ENCODE results near the gene KCNK10.

The KCNK10 gene

DNA sequence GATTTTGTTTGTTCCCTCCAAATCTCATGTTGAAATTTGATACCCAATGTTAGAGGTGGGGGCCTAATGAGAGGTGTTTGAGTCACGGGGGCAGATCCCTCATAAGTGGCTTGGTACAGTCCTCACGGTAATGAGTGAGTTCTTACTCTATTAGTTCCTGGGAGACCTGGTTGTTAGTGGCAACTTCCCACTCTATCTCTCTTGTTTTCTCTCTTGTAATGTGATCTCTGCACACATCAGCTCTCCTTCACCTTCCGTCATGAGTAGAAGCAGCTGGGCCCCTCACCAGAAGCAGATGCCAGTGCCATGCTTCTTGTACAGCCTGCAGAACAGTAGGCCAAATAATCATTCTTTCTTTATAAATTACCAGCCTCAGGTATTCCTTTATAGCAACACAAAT, 29.6 kb upstream of the KCNK10 start:
- TF ChIP-seq, protein P1, sequence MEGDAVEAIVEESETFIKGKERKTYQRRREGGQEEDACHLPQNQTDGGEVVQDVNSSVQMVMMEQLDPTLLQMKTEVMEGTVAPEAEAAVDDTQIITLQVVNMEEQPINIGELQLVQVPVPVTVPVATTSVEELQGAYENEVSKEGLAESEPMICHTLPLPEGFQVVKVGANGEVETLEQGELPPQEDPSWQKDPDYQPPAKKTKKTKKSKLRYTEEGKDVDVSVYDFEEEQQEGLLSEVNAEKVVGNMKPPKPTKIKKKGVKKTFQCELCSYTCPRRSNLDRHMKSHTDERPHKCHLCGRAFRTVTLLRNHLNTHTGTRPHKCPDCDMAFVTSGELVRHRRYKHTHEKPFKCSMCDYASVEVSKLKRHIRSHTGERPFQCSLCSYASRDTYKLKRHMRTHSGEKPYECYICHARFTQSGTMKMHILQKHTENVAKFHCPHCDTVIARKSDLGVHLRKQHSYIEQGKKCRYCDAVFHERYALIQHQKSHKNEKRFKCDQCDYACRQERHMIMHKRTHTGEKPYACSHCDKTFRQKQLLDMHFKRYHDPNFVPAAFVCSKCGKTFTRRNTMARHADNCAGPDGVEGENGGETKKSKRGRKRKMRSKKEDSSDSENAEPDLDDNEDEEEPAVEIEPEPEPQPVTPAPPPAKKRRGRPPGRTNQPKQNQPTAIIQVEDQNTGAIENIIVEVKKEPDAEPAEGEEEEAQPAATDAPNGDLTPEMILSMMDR (conservative IDR thresholded peaks at IDR 0.05; ENCODE audit: low read depth, low read length): no peak
- DNase-seq (ENCODE audit: low read depth): no peak

DNA sequence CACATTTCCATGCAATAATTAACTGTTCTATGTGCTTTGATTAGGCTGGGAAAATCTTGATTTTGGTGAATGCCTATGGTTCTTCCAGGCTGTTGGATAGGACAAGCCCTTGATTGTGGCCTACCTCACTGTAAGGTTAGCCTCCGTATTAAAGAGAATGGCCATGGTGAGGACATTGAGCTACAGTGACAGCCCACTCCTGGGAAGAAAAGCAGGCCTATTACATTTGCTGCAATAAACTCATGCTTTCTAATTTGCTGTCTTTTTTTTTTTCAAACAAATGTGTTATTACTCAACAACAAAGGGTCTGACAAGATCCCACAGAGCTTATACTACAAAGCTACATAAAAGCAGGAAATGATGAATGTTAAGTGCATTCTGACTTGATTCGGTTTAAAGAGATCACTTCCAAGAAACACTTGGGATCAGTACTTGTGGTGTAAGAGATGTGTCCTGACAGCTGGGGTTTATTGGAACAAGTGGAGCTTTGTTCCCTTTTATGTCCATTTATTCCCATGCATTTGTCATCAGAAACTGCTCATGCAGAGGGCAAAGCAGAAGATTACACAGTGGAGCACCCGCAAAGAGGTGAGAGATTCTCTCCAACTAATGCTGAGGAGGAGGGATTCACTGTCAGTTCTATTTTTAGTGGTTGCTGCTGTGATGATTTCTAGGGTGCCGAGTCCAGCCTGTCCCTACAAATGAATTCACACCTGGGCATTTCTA, 29.1 kb upstream of the KCNK10 start:
- TF ChIP-seq, protein P1 (conservative IDR thresholded peaks at IDR 0.05; ENCODE audit: low read depth, low read length): no peak
- no peak for DNase-seq (ENCODE audit: low read depth)
- H3K4me3 ChIP-seq (ENCODE audit: low read depth, low read length): no peak overlapping the region

More for the DNA sequence above, 29.6 kb upstream of the KCNK10 start:
- H3K4me3 ChIP-seq (ENCODE audit: low read depth, low read length): no peak overlapping the region

DNA sequence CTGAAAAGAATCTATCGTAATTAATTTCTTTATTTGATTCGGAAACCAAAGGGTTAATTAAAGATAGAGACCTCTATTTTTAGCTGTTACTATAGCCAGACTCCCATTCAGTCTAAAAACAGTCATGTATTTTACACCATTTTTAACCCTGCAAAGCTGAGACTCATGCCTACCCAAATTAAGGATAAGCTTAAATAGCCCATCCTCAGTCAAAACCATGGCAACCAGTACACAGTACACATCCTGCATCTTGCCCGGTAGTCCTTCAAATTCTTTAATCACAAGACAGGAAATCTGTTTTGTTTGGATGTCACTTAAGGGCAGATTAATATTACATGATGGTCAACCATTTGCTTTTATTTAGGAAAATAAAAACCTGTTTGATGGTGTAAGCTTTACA, 25.5 kb upstream of the KCNK10 start:
- DNase-seq (ENCODE audit: low read depth): no peak
- H3K4me3 ChIP-seq (ENCODE audit: low read depth, low read length): no peak overlapping the region
- TF ChIP-seq, protein P1 (conservative IDR thresholded peaks at IDR 0.05; ENCODE audit: low read depth, low read length): no peak

DNA sequence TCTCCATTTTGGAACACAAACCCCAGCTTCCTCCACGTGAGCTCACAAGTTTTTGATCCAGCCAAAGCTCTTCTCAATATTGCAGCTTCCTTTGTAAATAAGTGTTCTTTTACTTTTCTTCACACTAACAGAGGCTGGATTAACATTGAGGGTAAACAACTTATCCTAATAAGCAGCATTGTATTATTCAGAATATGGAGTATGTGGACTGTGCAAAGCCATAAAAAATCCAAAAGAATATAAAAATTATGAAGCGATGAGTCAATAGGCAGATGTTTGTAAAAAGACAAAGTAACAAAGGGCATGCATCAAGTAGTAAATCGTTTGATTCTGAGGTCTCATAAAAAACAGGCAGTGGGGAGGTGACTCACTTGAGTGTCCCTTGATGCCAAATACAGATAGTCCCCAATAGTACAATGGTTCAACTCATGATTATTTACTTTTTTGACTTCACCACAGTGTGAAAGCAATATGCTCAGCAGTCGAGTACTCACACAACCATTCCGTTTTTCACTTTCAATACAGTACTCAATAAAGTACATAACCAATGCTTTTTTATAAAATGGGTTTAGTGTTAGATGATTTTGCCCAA, 23.1 kb upstream of the KCNK10 start:
- TF ChIP-seq, protein P1 (conservative IDR thresholded peaks at IDR 0.05; ENCODE audit: low read depth, low read length): no peak
- DNase-seq (ENCODE audit: low read depth): no peak

DNA sequence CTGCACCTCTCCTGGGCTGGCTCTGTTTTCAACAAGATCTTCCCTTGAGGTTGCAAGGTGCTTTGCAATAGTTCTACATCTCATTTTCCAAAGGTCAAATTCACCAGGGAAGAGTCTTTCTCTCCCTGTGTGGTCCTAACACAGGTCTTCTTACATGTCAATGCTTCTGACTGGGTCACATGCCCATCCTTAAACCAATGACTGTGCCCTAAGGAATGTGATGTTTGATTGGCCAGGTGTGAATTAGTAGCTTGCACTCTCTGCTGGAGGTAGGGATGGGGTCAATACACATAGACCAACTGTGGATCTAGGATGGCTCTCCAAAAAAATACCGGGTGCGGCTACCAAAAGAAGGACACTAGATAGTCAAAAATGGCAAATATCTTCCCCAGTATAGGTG, 19.9 kb upstream of the KCNK10 start:
- no peak overlapping the region for H3K4me3 ChIP-seq (ENCODE audit: low read depth, low read length)
- no peak for DNase-seq (ENCODE audit: low read depth)
- TF ChIP-seq, protein P1 (conservative IDR thresholded peaks at IDR 0.05; ENCODE audit: low read depth, low read length): no peak

More for the DNA sequence above, 23.1 kb upstream of the KCNK10 start:
- no peak overlapping the region for H3K4me3 ChIP-seq (ENCODE audit: low read depth, low read length)

DNA sequence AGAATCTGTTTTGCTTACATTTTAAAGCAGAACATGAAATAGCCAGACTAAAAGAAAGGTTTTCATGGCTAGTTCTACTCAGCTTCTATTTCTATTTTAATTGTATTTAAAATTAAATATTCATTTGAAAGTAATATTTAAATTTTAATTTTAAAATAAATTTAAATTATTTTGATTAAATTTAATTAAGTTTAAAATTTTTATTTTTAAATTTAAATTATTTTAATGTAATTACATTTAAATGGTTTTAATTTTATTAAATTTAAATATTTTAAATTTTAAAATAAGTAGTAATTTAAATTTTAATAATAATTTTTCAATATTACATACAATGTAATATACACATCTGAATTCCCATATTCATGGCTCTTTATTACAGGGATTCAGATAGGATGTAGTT, 17.3 kb upstream of the KCNK10 start:
- H3K4me3 ChIP-seq (ENCODE audit: low read depth, low read length): no peak overlapping the region
- DNase-seq (ENCODE audit: low read depth): no peak
- TF ChIP-seq, protein P1 (conservative IDR thresholded peaks at IDR 0.05; ENCODE audit: low read depth, low read length): no peak

DNA sequence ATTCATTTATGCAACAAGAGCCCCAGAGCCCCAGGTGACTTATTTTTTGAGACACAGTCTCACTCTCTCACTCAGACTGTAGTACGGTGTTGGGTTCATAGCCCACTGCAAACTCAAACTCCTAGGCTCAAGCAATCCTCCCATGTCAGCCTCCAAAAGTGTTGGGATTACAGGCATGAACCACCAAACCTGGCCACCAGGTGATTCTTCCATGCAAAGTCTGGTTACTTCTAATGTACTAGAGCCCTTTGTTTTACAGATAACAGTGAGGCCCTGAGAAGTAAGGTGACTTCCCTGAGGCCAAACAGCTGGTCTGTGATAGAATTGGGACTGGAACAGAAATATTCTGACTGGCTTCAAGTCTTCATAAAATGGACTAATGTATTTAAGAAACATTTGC, 10.0 kb upstream of the KCNK10 start:
- no peak for DNase-seq (ENCODE audit: low read depth)
- TF ChIP-seq, protein P1 (conservative IDR thresholded peaks at IDR 0.05; ENCODE audit: low read depth, low read length): no peak
- no peak overlapping the region for H3K4me3 ChIP-seq (ENCODE audit: low read depth, low read length)

Measured in choroid plexus epithelial cell (primary cell).